Calu3 (cell line): ENCODE results near the gene AGAP9. TPM values are rescaled to one million over a fixed set of nuclear protein-coding genes. Genes with fewer than 3 reads are reported as not detected.
"Not testable (repeated sequence)": the region's sequence is repeated elsewhere in the genome, so short reads cannot be mapped to it uniquely, and the experiment has no call there.

Source experiments
- BruUV-seq: library from RNA; stranded (reverse); fragments of 400-500 nt; replicated peaks from 2 replicates; lab custom pipeline; 2021; lab: Mats Ljungman, UMichigan
- CTCF ChIA-PET: fragments of 300-600 bp; sonication (Branson Sonifier 250); formaldehyde crosslinking; loops from one replicate; lab custom pipeline; 2022; ENCODE audit warnings: antibody characterized with exemption; lab: Charles Lee
- DNase-seq: peaks from one replicate; pipeline ENCODE4 v3.0.0; 2022
- H3K27ac Mint-ChIP-seq: one replicate; pipeline ENCODE4 v1.8.0; 2022; ENCODE audit warnings: mixed read lengths; ENCODE audit not compliant: unreplicated experiment
- H3K27me3 Mint-ChIP-seq: one replicate; pipeline ENCODE4 v1.8.0; 2022; ENCODE audit warnings: mixed read lengths; ENCODE audit not compliant: unreplicated experiment
- H3K36me3 Mint-ChIP-seq: one replicate; pipeline ENCODE4 v1.8.0; 2022; ENCODE audit warnings: mild to moderate bottlenecking, moderate library complexity, mixed read lengths; ENCODE audit not compliant: insufficient read depth, unreplicated experiment
- H3K4me1 Mint-ChIP-seq: one replicate; pipeline ENCODE4 v1.8.0; 2022; ENCODE audit warnings: mild to moderate bottlenecking, low read depth, mixed read lengths; ENCODE audit not compliant: unreplicated experiment
- H3K4me3 Mint-ChIP-seq: one replicate; pipeline ENCODE4 v1.8.0; 2022; ENCODE audit warnings: mild to moderate bottlenecking, low read depth, moderate library complexity, mixed read lengths; ENCODE audit not compliant: unreplicated experiment
- H3K9me3 Mint-ChIP-seq: one replicate; pipeline ENCODE4 v1.8.0; 2022; ENCODE audit warnings: low read depth, mixed read lengths; ENCODE audit not compliant: unreplicated experiment
- intact Hi-C: fragments of 100-400 bp; cut with micrococcal nuclease; formaldehyde crosslinking; loops from one replicate; pipeline ENCODE4 v1.10.0; 2022; ENCODE audit not compliant: unreplicated experiment
- total RNA-seq: library from RNA; stranded (reverse); gene quantifications from 2 replicates; pipeline ENCODE4 v1.2.3, GENCODE V29; 2022

AGAP9 gene
- total RNA-seq, 1 experiment from 2014 or later: 17.6 TPM

DNA sequence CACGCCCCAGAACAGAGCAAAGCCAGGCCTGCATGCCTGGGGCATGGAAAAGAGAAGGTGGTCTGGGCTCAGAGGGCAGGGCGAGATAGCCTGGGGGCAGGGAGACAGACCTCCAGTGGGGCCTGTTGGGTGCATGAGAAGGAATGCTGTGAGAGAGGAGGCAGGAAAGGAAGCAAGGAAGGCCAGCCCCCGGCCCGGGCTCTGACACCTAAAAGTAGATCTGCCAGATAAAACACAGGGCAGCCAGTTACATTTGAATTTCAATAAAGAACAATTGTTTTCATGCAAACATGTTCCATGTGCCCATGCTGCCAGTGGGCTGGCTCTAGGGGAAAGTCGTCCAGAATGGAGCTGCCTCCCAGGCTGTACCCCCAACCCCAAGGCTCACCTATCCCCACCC is 45.3 kb downstream of the AGAP9 start:
- CTCF ChIA-PET, H3K9me3 Mint-ChIP-seq, H3K36me3 Mint-ChIP-seq, H3K4me1 Mint-ChIP-seq, H3K4me3 Mint-ChIP-seq, intact Hi-C loops, H3K27ac Mint-ChIP-seq, H3K27me3 Mint-ChIP-seq, DNase-seq, BruUV-seq: not testable (repeated sequence)

DNA sequence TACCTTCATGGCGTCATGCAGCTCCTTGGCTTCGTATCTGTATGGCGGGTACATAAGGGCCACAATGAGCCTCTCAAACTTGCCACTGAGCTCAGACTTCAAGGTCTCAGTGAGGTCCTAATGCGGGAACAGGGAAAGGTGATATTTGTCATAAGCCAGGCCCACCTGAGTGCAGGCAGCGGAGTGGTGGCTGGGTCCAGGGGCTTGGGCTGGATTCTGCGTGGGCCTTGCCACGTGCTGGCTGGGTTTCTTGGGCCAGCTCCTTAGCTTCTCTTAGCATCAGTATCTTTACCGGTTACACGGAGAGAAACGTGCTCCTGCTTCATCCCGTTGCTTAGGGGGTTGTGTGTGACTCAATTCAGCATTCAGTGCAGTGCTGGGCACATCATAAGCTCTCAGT is 46.4 kb downstream of the AGAP9 start:
- H3K36me3 Mint-ChIP-seq, BruUV-seq, H3K27ac Mint-ChIP-seq, DNase-seq, H3K4me1 Mint-ChIP-seq, intact Hi-C loops, H3K4me3 Mint-ChIP-seq, H3K27me3 Mint-ChIP-seq, H3K9me3 Mint-ChIP-seq, CTCF ChIA-PET: not testable (repeated sequence)

DNA sequence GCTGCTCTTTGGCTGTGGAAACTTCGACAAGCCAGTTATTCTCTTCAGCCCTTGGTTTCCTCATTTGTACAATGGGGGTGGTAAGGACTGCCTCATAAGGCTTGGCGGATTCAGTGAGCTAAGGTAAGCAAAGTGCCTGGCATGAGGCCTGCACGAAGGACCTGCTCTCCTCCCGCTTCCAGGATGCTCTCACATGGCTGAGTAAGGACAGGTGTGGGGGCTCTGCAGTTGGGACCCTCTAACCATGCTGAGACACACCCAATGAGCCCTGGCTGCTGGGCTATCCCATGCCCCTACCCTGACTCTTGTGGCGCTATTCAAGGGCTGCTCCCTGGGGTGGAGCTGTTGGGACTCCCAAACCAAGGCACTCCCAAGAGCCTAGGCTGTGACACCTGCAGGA is 48.3 kb downstream of the AGAP9 start:
- intact Hi-C loops, CTCF ChIA-PET, BruUV-seq, H3K4me1 Mint-ChIP-seq, H3K27ac Mint-ChIP-seq, DNase-seq, H3K4me3 Mint-ChIP-seq, H3K27me3 Mint-ChIP-seq, H3K9me3 Mint-ChIP-seq, H3K36me3 Mint-ChIP-seq: not testable (repeated sequence)

DNA sequence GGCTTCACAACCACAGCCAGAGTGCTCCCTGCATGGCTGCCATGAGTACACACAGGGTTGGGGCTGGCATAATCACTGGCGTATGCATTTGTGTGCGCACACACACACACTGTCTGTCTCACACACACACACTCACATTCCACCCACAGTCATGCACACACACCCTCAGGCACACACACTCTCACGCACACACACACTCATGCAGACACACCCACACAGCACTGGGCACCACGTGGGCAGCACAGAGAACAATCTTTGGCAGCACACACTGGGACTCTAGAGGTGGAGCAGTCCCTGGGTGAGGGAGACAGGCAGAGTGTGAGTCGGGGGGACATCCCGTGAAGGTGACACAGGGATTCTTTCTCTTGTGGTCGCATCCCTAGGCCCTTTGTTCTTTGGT is 49.9 kb downstream of the AGAP9 start:
- H3K4me3 Mint-ChIP-seq, DNase-seq, BruUV-seq, H3K27me3 Mint-ChIP-seq, H3K36me3 Mint-ChIP-seq, H3K27ac Mint-ChIP-seq, H3K4me1 Mint-ChIP-seq, intact Hi-C loops, H3K9me3 Mint-ChIP-seq, CTCF ChIA-PET: not testable (repeated sequence)

DNA sequence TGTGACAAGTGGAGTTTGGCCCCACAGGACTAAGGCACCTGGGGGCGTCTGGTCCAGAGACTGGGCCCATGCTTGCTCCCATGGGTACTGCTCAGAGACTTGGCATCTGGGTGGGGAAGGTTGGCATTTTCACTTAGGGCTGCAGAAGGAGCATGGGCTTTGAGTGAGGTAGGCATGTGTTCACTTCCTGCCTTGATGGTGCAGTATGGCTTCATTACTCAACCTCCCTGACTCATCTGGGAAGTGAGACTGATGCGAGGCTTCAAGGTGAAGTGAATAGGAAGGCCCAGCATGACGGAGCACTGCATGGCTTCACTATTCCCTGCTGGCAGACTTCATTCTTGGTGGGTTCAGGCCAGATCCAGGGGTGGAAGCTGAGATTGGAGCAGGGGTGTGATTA is 50.8 kb downstream of the AGAP9 start:
- BruUV-seq, CTCF ChIA-PET, H3K27me3 Mint-ChIP-seq, intact Hi-C loops, H3K9me3 Mint-ChIP-seq, H3K4me3 Mint-ChIP-seq, DNase-seq, H3K27ac Mint-ChIP-seq, H3K4me1 Mint-ChIP-seq, H3K36me3 Mint-ChIP-seq: not testable (repeated sequence)

DNA sequence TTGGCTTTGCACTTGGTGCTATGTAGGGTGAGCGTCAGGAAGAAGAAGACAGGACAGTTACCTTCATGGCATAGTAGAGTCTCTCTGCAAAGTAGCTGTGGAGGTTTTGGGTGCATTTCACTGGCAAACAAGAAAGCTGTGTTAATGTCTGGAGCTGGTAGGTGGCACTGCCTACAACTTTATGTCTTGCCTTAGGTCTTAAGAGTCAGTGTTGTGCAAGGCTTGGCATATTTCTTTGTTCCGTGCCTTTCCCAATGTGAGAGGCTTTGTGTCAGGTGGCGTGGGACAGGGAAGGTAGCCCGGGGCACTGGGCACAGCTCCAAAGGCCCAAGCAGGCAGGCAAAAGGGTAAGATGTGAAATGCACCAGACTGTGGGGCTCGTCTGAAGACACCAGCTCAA is 51.4 kb downstream of the AGAP9 start:
- H3K9me3 Mint-ChIP-seq, intact Hi-C loops, H3K4me3 Mint-ChIP-seq, CTCF ChIA-PET, BruUV-seq, H3K27ac Mint-ChIP-seq, DNase-seq, H3K27me3 Mint-ChIP-seq, H3K4me1 Mint-ChIP-seq, H3K36me3 Mint-ChIP-seq: not testable (repeated sequence)

DNA sequence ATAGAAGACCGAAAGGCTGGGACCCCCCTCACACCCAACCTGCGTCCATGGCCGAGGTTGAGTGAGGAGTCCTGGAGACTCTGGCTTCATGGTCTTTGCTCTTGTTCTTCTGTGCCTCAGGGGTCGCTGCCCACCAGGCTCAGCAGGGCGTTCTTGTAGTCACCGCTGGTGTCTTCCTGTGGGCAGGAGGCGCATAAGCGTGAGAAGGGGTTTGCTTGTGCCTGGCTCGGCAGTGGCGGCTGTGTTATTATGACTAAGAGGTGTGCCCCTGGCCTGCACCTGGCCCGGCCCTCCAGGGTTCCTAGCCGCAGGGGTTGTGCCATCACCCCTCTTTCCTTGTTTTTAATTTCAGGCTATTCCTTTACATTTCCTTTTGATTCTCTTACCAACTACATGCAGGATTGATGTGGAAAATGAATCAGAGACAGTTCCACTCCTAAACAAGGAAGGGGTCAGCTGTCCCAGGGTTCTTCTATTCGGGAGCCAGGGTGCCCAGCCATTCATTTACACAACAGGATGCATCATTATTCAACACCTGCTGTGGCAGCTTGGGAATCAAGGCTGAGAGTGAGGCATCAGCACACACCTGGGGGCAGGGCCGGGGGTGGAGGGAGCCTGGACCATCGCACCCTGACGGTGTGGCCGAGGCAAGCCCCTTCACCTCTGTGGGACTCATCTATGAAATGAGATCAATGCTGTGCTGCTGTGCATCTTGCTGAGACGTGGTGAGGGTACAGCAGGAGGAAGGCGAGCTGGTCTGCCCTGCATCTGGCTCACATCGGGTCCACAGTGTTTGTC is 54.5 kb downstream of the AGAP9 start:
- CTCF ChIA-PET, H3K9me3 Mint-ChIP-seq, BruUV-seq, intact Hi-C loops, H3K27me3 Mint-ChIP-seq, H3K4me1 Mint-ChIP-seq, H3K4me3 Mint-ChIP-seq, H3K27ac Mint-ChIP-seq, H3K36me3 Mint-ChIP-seq, DNase-seq: not testable (repeated sequence)

DNA sequence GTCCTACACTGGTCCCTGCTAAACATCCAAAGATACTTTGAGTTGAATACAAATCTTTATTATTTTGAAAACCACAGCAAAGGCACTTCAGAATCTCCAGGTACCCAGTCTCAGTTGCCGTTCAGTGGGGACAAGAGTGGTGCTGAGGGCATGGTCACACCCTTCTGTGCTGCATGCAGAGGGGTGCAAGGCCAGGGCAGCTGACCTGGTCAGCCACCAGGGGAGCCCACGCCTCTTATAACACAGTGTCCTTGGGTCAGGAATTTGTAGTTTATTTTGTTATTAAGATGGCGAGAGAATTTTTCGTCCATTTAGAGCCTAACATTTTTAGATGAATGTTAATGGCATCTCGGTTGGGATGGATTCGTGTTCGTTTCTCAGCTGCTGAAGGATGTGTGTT is 55.5 kb downstream of the AGAP9 start:
- H3K27me3 Mint-ChIP-seq, H3K4me1 Mint-ChIP-seq, intact Hi-C loops, CTCF ChIA-PET, H3K27ac Mint-ChIP-seq, H3K36me3 Mint-ChIP-seq, H3K4me3 Mint-ChIP-seq, BruUV-seq, H3K9me3 Mint-ChIP-seq, DNase-seq: not testable (repeated sequence)

DNA sequence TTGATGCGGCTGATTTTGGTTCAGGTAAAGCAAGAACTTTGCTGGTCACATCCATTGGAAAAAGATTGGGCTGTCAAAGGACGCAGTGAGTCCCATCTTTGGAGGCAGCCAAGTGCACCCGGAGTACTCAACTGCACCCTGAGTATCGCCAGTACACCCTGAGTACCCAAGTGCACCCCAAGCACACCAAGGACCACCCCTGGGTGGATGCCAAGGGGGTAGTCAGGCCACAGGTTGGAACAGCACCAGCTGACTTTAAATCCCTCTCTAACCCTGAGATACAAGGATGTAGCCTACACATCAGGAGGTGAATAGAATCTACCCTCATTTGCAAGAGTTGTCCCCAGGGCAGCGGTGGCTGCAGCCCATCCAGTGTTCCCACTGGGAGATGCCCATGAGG is 56.0 kb downstream of the AGAP9 start:
- DNase-seq: not testable (repeated sequence)

DNA sequence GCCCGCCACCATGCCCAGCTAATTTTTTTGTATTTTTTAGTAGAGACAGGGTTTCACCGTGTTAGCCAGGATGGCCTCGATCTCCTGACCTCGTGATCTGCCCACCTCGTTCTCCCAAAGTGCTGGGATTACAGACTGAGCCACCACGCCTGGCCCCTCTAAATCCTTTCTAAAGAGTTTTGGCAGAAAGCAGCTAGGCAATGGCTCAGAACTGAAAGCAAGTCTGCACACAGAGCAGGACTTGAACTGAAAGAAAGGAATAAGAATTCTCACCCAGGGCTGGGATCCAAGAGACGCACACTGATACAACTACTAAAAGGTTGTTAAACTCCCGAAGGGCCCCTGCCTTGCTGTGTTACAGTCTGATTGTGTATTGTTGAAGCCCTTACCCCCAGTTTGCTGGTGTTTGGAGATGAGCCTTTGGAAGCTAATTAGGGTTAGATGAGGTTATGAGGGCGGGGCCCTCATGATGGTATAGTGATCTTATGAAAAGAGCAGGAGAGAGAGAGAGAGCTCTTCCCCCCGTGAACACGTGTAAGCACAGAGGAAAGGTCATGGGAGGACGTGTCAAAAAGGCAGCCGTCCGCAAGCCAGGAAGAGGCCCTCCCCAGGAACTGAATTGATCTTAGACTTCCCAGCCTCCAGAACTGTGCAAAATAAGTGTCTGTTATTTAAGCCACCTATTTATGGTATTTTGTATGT is 58.1 kb downstream of the AGAP9 start:
- BruUV-seq, H3K36me3 Mint-ChIP-seq, H3K27me3 Mint-ChIP-seq, H3K4me3 Mint-ChIP-seq, intact Hi-C loops, H3K27ac Mint-ChIP-seq, CTCF ChIA-PET, DNase-seq, H3K9me3 Mint-ChIP-seq, H3K4me1 Mint-ChIP-seq: not testable (repeated sequence)

More for the DNA sequence above, 56.0 kb downstream of the AGAP9 start:
- H3K27ac Mint-ChIP-seq, H3K9me3 Mint-ChIP-seq, BruUV-seq, H3K4me1 Mint-ChIP-seq, H3K4me3 Mint-ChIP-seq, H3K36me3 Mint-ChIP-seq, intact Hi-C loops, H3K27me3 Mint-ChIP-seq, CTCF ChIA-PET: not testable (repeated sequence)
